HepG2 (cell line): Measurements from ENCODE around the gene SP110. TPM values are rescaled to one million over a fixed set of nuclear protein-coding genes. Genes with fewer than 3 reads are reported as not detected.

Experiments
- ATAC-seq: fragments of 200-7000 bp; cut with Tn5 transposase; 3 replicates; pipeline ENCODE4 v1.9.1; 2020; ENCODE audit warnings: mild to moderate bottlenecking, moderate library complexity
- BruUV-seq: library from RNA; stranded (reverse); fragments of 400-500 nt; replicated peaks from 2 replicates; lab custom pipeline; 2021; lab: Mats Ljungman, UMichigan
- CTCF ChIA-PET: fragments of 300-600 bp; formaldehyde crosslinking; extraction: SDS; loops from one replicate; lab custom pipeline; 2021; ENCODE audit warnings: low total read pairs, inconsistent platforms, low intra/inter-chr PET ratio; lab: Yijun Ruan, JAX
- POLR2A ChIA-PET: fragments of 350-600 bp; sonication (Branson Sonifier 250); formaldehyde crosslinking; loops from one replicate; lab custom pipeline; 2020; ENCODE audit warnings: antibody characterized with exemption, inconsistent platforms; lab: Yijun Ruan, JAX
- DNase-seq: peaks from one replicate; pipeline ENCODE4 v3.0.0-alpha.2; 2015; ENCODE audit warnings: low spot score
- FAIRE-seq: peaks from 3 replicates; lab custom pipeline; 2011; peaks lifted over from hg19 to GRCh38; lab: Jason Lieb, UNC
- H2AFZ ChIP-seq: one replicate; pipeline ENCODE4 v1.6.1; 2011; ENCODE audit warnings: low read length, inconsistent platforms
- H3K27ac ChIP-seq: fragments of 300-600 bp; 3 replicates; pipeline ENCODE4 v1.8.0; 2011; ENCODE audit warnings: mixed run types, mild to moderate bottlenecking, mixed read lengths, low read length, inconsistent platforms; ENCODE audit not compliant: insufficient read depth; ENCODE audit errors: extremely low read length
- H3K27me3 ChIP-seq, 2 experiments: fragments of 200-600 bp in 1 of 2; 2 replicates in 1 of 2; 3 replicates in 1 of 2; pipeline versions ENCODE4 v1.6.0 to v1.8.0; 2011; ENCODE audit warnings: low read length in 2 of 2, mild to moderate bottlenecking in 2 of 2, moderate library complexity in 2 of 2, inconsistent platforms in 1 of 2; ENCODE audit not compliant: insufficient read depth in 2 of 2, control insufficient read depth in 1 of 2
- H3K36me3 ChIP-seq, 2 experiments: fragments of 200-600 bp in 1 of 2; replicated peaks in 1 of 2; 2 replicates in 1 of 2; 3 replicates in 1 of 2; pipeline versions ENCODE4 v1.5.1 to v1.8.0; 2011; ENCODE audit warnings: low read length in 2 of 2, inconsistent platforms in 1 of 2; ENCODE audit not compliant: insufficient read depth in 2 of 2, control insufficient read depth in 1 of 2
- H3K4me1 ChIP-seq: 2 replicates; pipeline ENCODE4 v1.5.1; 2012; ENCODE audit warnings: low read length, inconsistent platforms; ENCODE audit not compliant: insufficient read depth
- H3K4me2 ChIP-seq: 2 replicates; pipeline ENCODE4 v1.6.0; 2011; ENCODE audit warnings: low read depth, low read length, inconsistent platforms
- H3K4me3 ChIP-seq, 3 experiments: fragments of 200-600 bp in 1 of 3; sonication (generic), shearing (Covaris generic) in 1 of 3; replicated peaks in 1 of 3; 2 replicates each; pipeline ENCODE4 v1.5.1; 2011 to 2016; ENCODE audit warnings: low read length in 3 of 3, inconsistent platforms in 2 of 3, low read depth in 2 of 3, mild to moderate bottlenecking in 2 of 3, control low read depth in 1 of 3, mixed read lengths in 1 of 3; ENCODE audit not compliant: insufficient read depth in 1 of 3
- H3K79me2 ChIP-seq: one replicate; pipeline ENCODE4 v1.6.1; 2011; ENCODE audit warnings: low read length, inconsistent platforms; ENCODE audit not compliant: insufficient read depth
- H3K9ac ChIP-seq: 2 replicates; pipeline ENCODE4 v1.6.0; 2011; ENCODE audit warnings: mild to moderate bottlenecking, low read depth, low read length, inconsistent platforms; ENCODE audit not compliant: insufficient read depth
- H3K9me3 ChIP-seq: 2 replicates; pipeline ENCODE4 v1.5.1; 2012; ENCODE audit warnings: mild to moderate bottlenecking, low read length
- H4K20me1 ChIP-seq: 2 replicates; pipeline ENCODE4 v1.6.0; 2011; ENCODE audit warnings: inconsistent platforms, mild to moderate bottlenecking, low read length, moderate library complexity; ENCODE audit not compliant: insufficient read depth
- GABPA ChIP-seq, 2 experiments: IDR thresholded peaks; 2 replicates each; pipeline ENCODE4 v1.6.1; 2011 to 2016; ENCODE audit warnings: low read depth in 2 of 2, low read length in 1 of 2, missing biosample characterization in 1 of 2, missing genetic modification characterization in 1 of 2
- HNRNPLL ChIP-seq: fragments of 200-400 bp; formaldehyde crosslinking; IDR thresholded peaks from 2 replicates; pipeline ENCODE4 v1.6.1; 2017; ENCODE audit warnings: mild to moderate bottlenecking, low read depth, low read length; ENCODE audit not compliant: poor library complexity, severe bottlenecking
- PLRG1 ChIP-seq: fragments of 450-650 bp; conservative IDR thresholded peaks from 2 replicates; pipeline ENCODE4 v1.6.1; 2016
- RFX1 ChIP-seq: fragments of 450-650 bp; IDR thresholded peaks from 2 replicates; pipeline ENCODE4 v1.6.1; 2017
- SP1 ChIP-seq, 2 experiments: fragments of 450-650 bp in 1 of 2; sonication (generic) in 1 of 2; formaldehyde crosslinking in 1 of 2; IDR thresholded peaks; 2 replicates each; pipeline versions ENCODE4 v1.4.0 to v1.6.1; 2016 to 2020; ENCODE audit warnings: missing genetic modification reagents in 1 of 2
- TSC22D2 ChIP-seq: sonication (generic); formaldehyde crosslinking; IDR thresholded peaks from 2 replicates; pipeline ENCODE4 v1.5.1; 2020; ENCODE audit warnings: missing genetic modification reagents, mild to moderate bottlenecking, borderline replicate concordance
- ZNF383 ChIP-seq: sonication (generic); formaldehyde crosslinking; IDR thresholded peaks from 2 replicates; pipeline ENCODE4 v1.4.0; 2020; ENCODE audit warnings: missing genetic modification reagents, mild to moderate bottlenecking, borderline replicate concordance
- WGBS: methylation state at CpG from one replicate; pipeline ENCODE4 v1.1.6; 2017; ENCODE audit warnings: low lambda C conversion rate; 5-methylcytosine and 5-hydroxymethylcytosine counted together
- in situ Hi-C: cut with HindIII; loops from 2 replicates; pipeline ENCODE4 v1.10.0; 2017; ENCODE audit warnings: low pct_unique_long_range_greater_than_20kb; ENCODE audit not compliant: extremely low pct_ligation_motif_present
- intact Hi-C: fragments of 100-400 bp; cut with micrococcal nuclease; formaldehyde crosslinking; loops from one replicate; pipeline ENCODE4 v1.10.0; 2022; ENCODE audit not compliant: unreplicated experiment
- polyA plus RNA-seq, 8 experiments: library from polyadenylated mRNA; depleted of rRNA in 3 of 8; stranded (reverse) in 7 of 8; unstranded in 1 of 8; fragments of >200 nt; fragmentation: Illumina TruSeq in 4 of 8; extraction: Trizol in 4 of 8; gene quantifications; 2 replicates each; pipeline versions ENCODE4 v1.2.1 to v1.2.3, GENCODE V29; 2011 to 2016; ENCODE audit warnings: low read depth in 4 of 8, missing spikeins in 1 of 8, mixed read lengths in 1 of 8; ENCODE audit not compliant: insufficient read depth in 1 of 8
- total RNA-seq, 5 experiments: library from RNA; depleted of rRNA; stranded (reverse); fragments of >200 nt; fragmentation: Illumina TruSeq; extraction: Trizol; gene quantifications; 2 replicates each; pipeline ENCODE4 v1.2.3, GENCODE V29; 2016; ENCODE audit warnings: low read depth in 1 of 5
- TF ChIP-seq, protein P1 (sequence below): sonication (generic); formaldehyde crosslinking; IDR thresholded peaks from 2 replicates; pipeline ENCODE4 v1.5.0; 2020; ENCODE audit warnings: mild to moderate bottlenecking, missing genetic modification reagents
- TF ChIP-seq, protein P2 (sequence below): sonication (generic); formaldehyde crosslinking; IDR thresholded peaks from 2 replicates; pipeline ENCODE4; 2020; ENCODE audit warnings: missing genetic modification reagents, mild to moderate bottlenecking, borderline replicate concordance
- TF ChIP-seq, protein P3 (sequence below): sonication (generic); formaldehyde crosslinking; IDR thresholded peaks from 2 replicates; pipeline ENCODE4 v1.8.0; 2023; ENCODE audit warnings: mild to moderate bottlenecking, missing genetic modification reagents

Gene SP110
- total and polyA plus RNA-seq, 2 of the 13 experiments (the other 11 are each of a cell fraction or from before 2014, with no cell fraction given), result 7.9 to 10.4 TPM

DNA sequence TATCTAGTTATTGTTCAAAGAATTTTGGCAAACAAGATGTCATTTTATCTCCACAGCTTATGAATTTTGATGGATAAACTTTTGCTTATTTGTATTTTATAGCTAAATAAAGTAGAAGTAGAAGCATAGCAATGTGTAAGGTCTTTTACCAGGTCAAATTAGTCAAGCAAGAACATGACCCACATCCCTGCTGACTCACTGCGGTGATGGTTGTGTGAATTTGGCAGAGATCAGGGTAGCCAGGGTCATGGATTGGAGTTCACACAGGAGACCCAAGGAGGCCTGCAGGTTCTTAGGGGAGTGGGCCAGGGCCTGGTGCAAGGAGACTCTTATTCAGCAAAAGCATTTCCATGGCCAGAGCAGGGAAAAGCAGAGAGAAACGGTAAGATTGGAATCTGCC is 24.4 kb upstream of the SP110 start:
- H3K27ac ChIP-seq, result no peak overlapping the region
- WGBS, result 20% methylated on average over 2 of the region's 2 CpGs
- FAIRE-seq (no peak), DNase-seq (no peak), ATAC-seq (no peak)
- H4K20me1 ChIP-seq, result no peaks in the 10 kb centered on the region
- H3K9me3 ChIP-seq, result no peaks in the 10 kb centered on the region
- no peak overlapping the region for H2AFZ ChIP-seq
- no peak overlapping the region for H3K4me2 ChIP-seq
- TF ChIP-seq TSC22D2 (CRISPR knock-in tag) (no peak), ZNF383 (CRISPR knock-in tag) (no peak), GABPA (IDR thresholded peaks at IDR 0.05; ENCODE audit: low read depth, low read length) (no peak), GABPA (CRISPR knock-in tag; IDR thresholded peaks at IDR 0.05; ENCODE audit: low read depth) (no peak), PLRG1 (no peak), RFX1 (no peak), SP1 (IDR thresholded peaks at IDR 0.05) (no peak), SP1 (CRISPR knock-in tag; IDR thresholded peaks at IDR 0.05) (no peak), HNRNPLL (no peak)
- TF ChIP-seq, protein P1, sequence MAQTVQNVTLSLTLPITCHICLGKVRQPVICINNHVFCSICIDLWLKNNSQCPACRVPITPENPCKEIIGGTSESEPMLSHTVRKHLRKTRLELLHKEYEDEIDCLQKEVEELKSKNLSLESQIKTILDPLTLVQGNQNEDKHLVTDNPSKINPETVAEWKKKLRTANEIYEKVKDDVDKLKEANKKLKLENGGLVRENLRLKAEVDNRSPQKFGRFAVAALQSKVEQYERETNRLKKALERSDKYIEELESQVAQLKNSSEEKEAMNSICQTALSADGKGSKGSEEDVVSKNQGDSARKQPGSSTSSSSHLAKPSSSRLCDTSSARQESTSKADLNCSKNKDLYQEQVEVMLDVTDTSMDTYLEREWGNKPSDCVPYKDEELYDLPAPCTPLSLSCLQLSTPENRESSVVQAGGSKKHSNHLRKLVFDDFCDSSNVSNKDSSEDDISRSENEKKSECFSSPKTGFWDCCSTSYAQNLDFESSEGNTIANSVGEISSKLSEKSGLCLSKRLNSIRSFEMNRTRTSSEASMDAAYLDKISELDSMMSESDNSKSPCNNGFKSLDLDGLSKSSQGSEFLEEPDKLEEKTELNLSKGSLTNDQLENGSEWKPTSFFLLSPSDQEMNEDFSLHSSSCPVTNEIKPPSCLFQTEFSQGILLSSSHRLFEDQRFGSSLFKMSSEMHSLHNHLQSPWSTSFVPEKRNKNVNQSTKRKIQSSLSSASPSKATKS (CRISPR knock-in tag), result no peak
- TF ChIP-seq, protein P2, sequence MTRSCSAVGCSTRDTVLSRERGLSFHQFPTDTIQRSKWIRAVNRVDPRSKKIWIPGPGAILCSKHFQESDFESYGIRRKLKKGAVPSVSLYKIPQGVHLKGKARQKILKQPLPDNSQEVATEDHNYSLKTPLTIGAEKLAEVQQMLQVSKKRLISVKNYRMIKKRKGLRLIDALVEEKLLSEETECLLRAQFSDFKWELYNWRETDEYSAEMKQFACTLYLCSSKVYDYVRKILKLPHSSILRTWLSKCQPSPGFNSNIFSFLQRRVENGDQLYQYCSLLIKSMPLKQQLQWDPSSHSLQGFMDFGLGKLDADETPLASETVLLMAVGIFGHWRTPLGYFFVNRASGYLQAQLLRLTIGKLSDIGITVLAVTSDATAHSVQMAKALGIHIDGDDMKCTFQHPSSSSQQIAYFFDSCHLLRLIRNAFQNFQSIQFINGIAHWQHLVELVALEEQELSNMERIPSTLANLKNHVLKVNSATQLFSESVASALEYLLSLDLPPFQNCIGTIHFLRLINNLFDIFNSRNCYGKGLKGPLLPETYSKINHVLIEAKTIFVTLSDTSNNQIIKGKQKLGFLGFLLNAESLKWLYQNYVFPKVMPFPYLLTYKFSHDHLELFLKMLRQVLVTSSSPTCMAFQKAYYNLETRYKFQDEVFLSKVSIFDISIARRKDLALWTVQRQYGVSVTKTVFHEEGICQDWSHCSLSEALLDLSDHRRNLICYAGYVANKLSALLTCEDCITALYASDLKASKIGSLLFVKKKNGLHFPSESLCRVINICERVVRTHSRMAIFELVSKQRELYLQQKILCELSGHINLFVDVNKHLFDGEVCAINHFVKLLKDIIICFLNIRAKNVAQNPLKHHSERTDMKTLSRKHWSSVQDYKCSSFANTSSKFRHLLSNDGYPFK (CRISPR knock-in tag), result no peak
- TF ChIP-seq, protein P3, sequence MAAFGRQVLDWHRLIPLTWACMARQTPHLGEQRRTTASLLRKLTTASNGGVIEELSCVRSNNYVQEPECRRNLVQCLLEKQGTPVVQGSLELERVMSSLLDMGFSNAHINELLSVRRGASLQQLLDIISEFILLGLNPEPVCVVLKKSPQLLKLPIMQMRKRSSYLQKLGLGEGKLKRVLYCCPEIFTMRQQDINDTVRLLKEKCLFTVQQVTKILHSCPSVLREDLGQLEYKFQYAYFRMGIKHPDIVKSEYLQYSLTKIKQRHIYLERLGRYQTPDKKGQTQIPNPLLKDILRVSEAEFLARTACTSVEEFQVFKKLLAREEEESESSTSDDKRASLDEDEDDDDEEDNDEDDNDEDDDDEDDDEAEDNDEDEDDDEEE (CRISPR knock-in tag), result no peak
- POLR2A ChIA-PET, result no interaction called here
- intact Hi-C loops, result no loop called here
- no peak overlapping the region for H3K4me3 ChIP-seq
- CTCF ChIA-PET, result no interaction called here
- no peak overlapping the region for H3K9ac ChIP-seq
- in situ Hi-C loops, result no loop called here
- BruUV-seq, result no TSS peak
- H3K79me2 ChIP-seq, result no peaks in the 10 kb centered on the region
- no peaks in the 10 kb centered on the region for H3K4me1 ChIP-seq
- peaks cover 0 to 10% of the 10 kb centered on the region in 2 experiments; a peak in 2 of 5 replicates for H3K27me3 ChIP-seq
- no peaks in the 10 kb centered on the region for H3K36me3 ChIP-seq
